Mesenchymal stem cell (in vitro differentiated cells and primary cell): ENCODE results near the gene MRPL1.

Experiments
- DNase-seq: peaks from one replicate; pipeline ENCODE4 v3.0.0-alpha.2; 2013
- H2AFZ ChIP-seq: one replicate; pipeline ENCODE4 v1.6.1; 2013; ENCODE audit warnings: low read depth, mild to moderate bottlenecking, control low read depth, inconsistent platforms, low read length, moderate library complexity
- H2AK5ac ChIP-seq: 2 replicates; pipeline ENCODE4 v1.6.1; 2013; ENCODE audit warnings: low read length, moderate library complexity, mild to moderate bottlenecking, inconsistent platforms; ENCODE audit not compliant: severe bottlenecking
- H2BK120ac ChIP-seq: one replicate; pipeline ENCODE4 v1.6.1; 2013; ENCODE audit warnings: low read depth, mild to moderate bottlenecking, inconsistent platforms, low read length, moderate library complexity
- H2BK12ac ChIP-seq, 2 experiments: one replicate each; pipeline ENCODE4 v1.6.1; 2013; ENCODE audit warnings: inconsistent platforms in 2 of 2, low read length in 2 of 2, mild to moderate bottlenecking in 2 of 2, moderate library complexity in 2 of 2, control low read depth in 1 of 2
- H2BK15ac ChIP-seq: one replicate; pipeline ENCODE4 v1.6.1; 2013; ENCODE audit warnings: mild to moderate bottlenecking, low read depth, inconsistent platforms; ENCODE audit not compliant: poor library complexity, severe bottlenecking
- H2BK5ac ChIP-seq: 2 replicates; pipeline ENCODE4 v1.6.1; 2013; ENCODE audit warnings: low read depth, mild to moderate bottlenecking, low read length, control low read depth, inconsistent platforms; ENCODE audit not compliant: poor library complexity, severe bottlenecking
- H3K14ac ChIP-seq, 2 experiments: one replicate each; pipeline ENCODE4 v1.6.1; 2013; ENCODE audit warnings: inconsistent platforms in 2 of 2, low read length in 2 of 2, control low read depth in 1 of 2, mild to moderate bottlenecking in 1 of 2, moderate library complexity in 1 of 2
- H3K18ac ChIP-seq, 2 experiments: one replicate each; pipeline ENCODE4 v1.6.1; 2013; ENCODE audit warnings: inconsistent platforms in 2 of 2, low read length in 2 of 2, control low read depth in 1 of 2, low read depth in 1 of 2, mild to moderate bottlenecking in 1 of 2
- H3K23ac ChIP-seq, 2 experiments: one replicate each; pipeline ENCODE4 v1.6.1; 2013; ENCODE audit warnings: inconsistent platforms in 2 of 2, low read length in 2 of 2, mild to moderate bottlenecking in 2 of 2, moderate library complexity in 2 of 2, control low read depth in 1 of 2
- H3K27ac ChIP-seq: 2 replicates; pipeline ENCODE4 v1.5.1; 2013; ENCODE audit warnings: mild to moderate bottlenecking, moderate library complexity, low read length, control low read depth, inconsistent platforms; ENCODE audit not compliant: poor library complexity, severe bottlenecking
- H3K27me3 ChIP-seq, 2 experiments: 2 replicates each; pipeline versions ENCODE4 v1.6.1 to v1.7.0; 2013; ENCODE audit warnings: low read length in 2 of 2, mild to moderate bottlenecking in 2 of 2, moderate library complexity in 2 of 2, control low read depth in 1 of 2, inconsistent platforms in 1 of 2; ENCODE audit not compliant: control insufficient read depth in 1 of 2, insufficient read depth in 1 of 2
- H3K36me3 ChIP-seq, 2 experiments: 2 replicates each; pipeline versions ENCODE4 v1.6.1 to v1.7.0; 2013; ENCODE audit warnings: low read length in 2 of 2, control low read depth in 1 of 2, inconsistent platforms in 1 of 2, low read depth in 1 of 2, mild to moderate bottlenecking in 1 of 2; ENCODE audit not compliant: insufficient read depth in 2 of 2, control insufficient read depth in 1 of 2
- H3K4ac ChIP-seq, 2 experiments: one replicate each; pipeline ENCODE4 v1.6.1; 2013; ENCODE audit warnings: inconsistent platforms in 2 of 2, low read length in 2 of 2, mild to moderate bottlenecking in 2 of 2, moderate library complexity in 2 of 2, control low read depth in 1 of 2, low read depth in 1 of 2
- H3K4me1 ChIP-seq: 2 replicates; pipeline ENCODE4 v1.6.1; 2013; ENCODE audit warnings: low read depth, low read length, control low read depth; ENCODE audit not compliant: control insufficient read depth, insufficient read depth
- H3K4me2 ChIP-seq: 2 replicates; pipeline ENCODE4 v1.6.1; 2013; ENCODE audit warnings: low read length, mild to moderate bottlenecking, inconsistent platforms; ENCODE audit not compliant: poor library complexity, severe bottlenecking
- H3K4me3 ChIP-seq, 2 experiments: 2 replicates each; pipeline versions ENCODE4 v1.5.1 to v1.7.0; 2013; ENCODE audit warnings: low read length in 2 of 2, mild to moderate bottlenecking in 2 of 2, control low read depth in 1 of 2, low read depth in 1 of 2; ENCODE audit not compliant: insufficient read depth in 1 of 2
- H3K79me1 ChIP-seq: replicated peaks from 2 replicates; pipeline ENCODE4 v1.6.1; 2013; ENCODE audit warnings: mild to moderate bottlenecking, control low read depth, low read length, inconsistent platforms; ENCODE audit not compliant: poor library complexity, severe bottlenecking
- H3K9ac ChIP-seq: 2 replicates; pipeline ENCODE4 v1.7.0; 2013; ENCODE audit warnings: mild to moderate bottlenecking, low read length, moderate library complexity
- H3K9me3 ChIP-seq: 2 replicates; pipeline ENCODE4 v1.7.0; 2013; ENCODE audit warnings: mild to moderate bottlenecking, low read length; ENCODE audit not compliant: control insufficient read depth
- H4K8ac ChIP-seq: one replicate; pipeline ENCODE4 v1.6.1; 2013; ENCODE audit warnings: inconsistent platforms, mild to moderate bottlenecking, low read length, moderate library complexity
- H4K91ac ChIP-seq: one replicate; pipeline ENCODE4 v1.6.1; 2013; ENCODE audit warnings: mild to moderate bottlenecking, low read length, inconsistent platforms
- WGBS: methylation state at CpG from one replicate; pipeline ENCODE4 v1.1.7; 2013; ENCODE audit warnings: mixed read lengths; 5-methylcytosine and 5-hydroxymethylcytosine counted together

The MRPL1 gene

DNA sequence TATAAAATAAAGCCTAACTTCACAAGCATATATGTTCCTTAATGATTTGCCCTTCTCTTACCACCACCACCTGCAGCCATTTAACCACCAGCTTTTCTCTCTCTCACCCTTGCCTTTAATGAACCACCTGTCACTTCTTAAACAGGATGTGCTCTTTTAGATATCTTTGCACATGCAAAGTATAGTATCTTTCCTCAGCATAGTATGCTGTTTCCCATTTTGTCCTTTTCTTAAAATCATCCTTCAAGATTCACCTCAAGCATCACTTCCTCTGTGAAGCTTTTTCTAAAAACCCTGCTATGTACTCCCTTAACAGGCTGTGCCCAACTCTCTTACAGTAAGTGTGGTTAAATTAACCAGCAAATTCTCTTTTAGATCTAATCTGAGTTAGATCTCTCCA is 35.3 kb upstream of the MRPL1 start:
- peaks cover 0 to 3% of the 10 kb centered on the region in 2 experiments for H3K27me3 ChIP-seq
- no peak overlapping the region for H3K23ac ChIP-seq
- no peak overlapping the region for H4K8ac ChIP-seq
- no peak overlapping the region for H4K91ac ChIP-seq
- no peak overlapping the region for H3K4me2 ChIP-seq
- H3K4ac ChIP-seq = no peak overlapping the region
- H3K4me1 ChIP-seq = no peaks in the 10 kb centered on the region
- H3K9ac ChIP-seq = no peak overlapping the region
- no peak overlapping the region for H2BK12ac ChIP-seq
- no peaks in the 10 kb centered on the region for H3K79me1 ChIP-seq
- H3K36me3 ChIP-seq = no peaks in the 10 kb centered on the region
- no peaks in the 10 kb centered on the region for H3K9me3 ChIP-seq
- no peak overlapping the region for H3K18ac ChIP-seq
- no peak overlapping the region for H2AFZ ChIP-seq
- H3K27ac ChIP-seq = no peak overlapping the region
- DNase-seq = no peak
- H2BK120ac ChIP-seq = no peak overlapping the region
- H2BK15ac ChIP-seq = no peak overlapping the region
- no peak overlapping the region for H2AK5ac ChIP-seq
- no peak overlapping the region for H3K14ac ChIP-seq
- no peak overlapping the region for H2BK5ac ChIP-seq
- H3K4me3 ChIP-seq = no peak overlapping the region

GRCh38 chr4:77833126-77833724 is 29.4 kb upstream of the MRPL1 start:
- no peak for DNase-seq
- Histone ChIP-seq H3K27me3 (peaks cover 0 to 3% of the 10 kb centered on the region in 2 experiments), H3K23ac (no peak overlapping the region), H4K91ac (no peak overlapping the region), H2BK120ac (no peak overlapping the region), H3K4me2 (no peak overlapping the region), H3K79me1 (no peaks in the 10 kb centered on the region), H3K36me3 (no peaks in the 10 kb centered on the region), H3K14ac (no peak overlapping the region), H2AK5ac (no peak overlapping the region), H3K9me3 (no peaks in the 10 kb centered on the region), H3K4me3 (no peak overlapping the region), H2BK12ac (no peak overlapping the region), H4K8ac (no peak overlapping the region), H2AFZ (no peak overlapping the region), H3K9ac (no peak overlapping the region), H2BK5ac (no peak overlapping the region), H2BK15ac (no peak overlapping the region), H3K18ac (no peak overlapping the region), H3K27ac (no peak overlapping the region), H3K4ac (no peak overlapping the region), H3K4me1 (no peaks in the 10 kb centered on the region)
- WGBS = no CpG with 5 or more reads among the region's 2 CpGs

- Histone ChIP-seq H3K4ac (no peak overlapping the region), H3K23ac (no peak overlapping the region), H3K9me3 (no peaks in the 10 kb centered on the region), H3K4me2 (no peak overlapping the region), H3K9ac (no peak overlapping the region), H2BK120ac (no peak overlapping the region), H3K27ac (no peak overlapping the region), H3K18ac (no peak overlapping the region), H3K14ac (no peak overlapping the region), H4K91ac (no peak overlapping the region), H2AFZ (no peak overlapping the region), H2BK12ac (no peak overlapping the region), H3K27me3 (peaks cover 0 to 3% of the 10 kb centered on the region in 2 experiments), H2BK5ac (no peak overlapping the region), H3K36me3 (no peaks in the 10 kb centered on the region), H4K8ac (no peak overlapping the region), H3K4me1 (no peaks in the 10 kb centered on the region), H3K4me3 (no peak overlapping the region), H2BK15ac (no peak overlapping the region), H2AK5ac (no peak overlapping the region), H3K79me1 (no peaks in the 10 kb centered on the region)
- WGBS = 70% methylated on average over 3 of the region's 4 CpGs
- DNase-seq = no peak
These were observed 28.2 kb upstream of the MRPL1 start for GRCh38 chr4:77834403-77834802.

DNA sequence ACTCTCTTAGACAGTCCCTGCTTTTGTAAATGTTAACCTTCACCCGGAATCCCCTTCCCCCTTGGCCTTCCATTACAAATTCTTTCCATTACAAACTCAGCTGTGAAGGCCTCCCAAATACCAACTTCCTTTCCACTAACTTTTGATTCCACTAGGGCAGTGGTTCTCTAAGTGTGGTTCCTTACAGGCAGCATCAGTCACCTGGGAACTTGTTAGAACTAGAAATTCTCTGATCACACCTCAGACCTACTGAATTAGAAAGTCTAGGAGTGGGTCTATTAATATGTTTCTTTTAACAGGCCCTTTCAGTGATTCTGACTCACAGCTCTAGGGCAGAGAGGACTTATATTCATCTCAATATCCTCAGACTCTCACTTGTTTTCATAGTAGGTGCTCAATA is 19.0 kb upstream of the MRPL1 start:
- no peak overlapping the region for H2BK12ac ChIP-seq
- H3K14ac ChIP-seq = no peak overlapping the region
- H3K36me3 ChIP-seq = no peaks in the 10 kb centered on the region
- H3K4me3 ChIP-seq = no peak overlapping the region
- H2AK5ac ChIP-seq = no peak overlapping the region
- no peak overlapping the region for H3K23ac ChIP-seq
- H2AFZ ChIP-seq = no peak overlapping the region
- DNase-seq = no peak
- no peak overlapping the region for H4K91ac ChIP-seq
- H3K4ac ChIP-seq = no peak overlapping the region
- H3K79me1 ChIP-seq = no peaks in the 10 kb centered on the region
- H2BK15ac ChIP-seq = no peak overlapping the region
- no peaks in the 10 kb centered on the region for H3K9me3 ChIP-seq
- no peak overlapping the region for H3K27ac ChIP-seq
- no peak overlapping the region for H4K8ac ChIP-seq
- H3K27me3 ChIP-seq = no peaks in the 10 kb centered on the region
- 61% methylated on average over 1 of the region's 1 CpG for WGBS
- H3K18ac ChIP-seq = no peak overlapping the region
- no peak overlapping the region for H3K9ac ChIP-seq
- H2BK5ac ChIP-seq = no peak overlapping the region
- no peak overlapping the region for H3K4me2 ChIP-seq
- H2BK120ac ChIP-seq = no peak overlapping the region
- no peaks in the 10 kb centered on the region for H3K4me1 ChIP-seq
